H9 (cell line): ENCODE data around the gene NPY2R. TPM values are rescaled to one million over a fixed set of nuclear protein-coding genes. Genes with fewer than 3 reads are reported as not detected.

Experiments
- DNase-seq: peaks from one replicate; pipeline ENCODE4 v3.0.0-alpha.2; 2017
- H2AFZ ChIP-seq: one replicate; pipeline ENCODE4 v1.6.1; 2013; ENCODE audit warnings: mild to moderate bottlenecking, low read length, control low read depth, moderate library complexity
- H2AK5ac ChIP-seq: 2 replicates; pipeline ENCODE4 v1.6.1; 2013; ENCODE audit warnings: low read length, control low read depth, mixed read lengths; ENCODE audit not compliant: insufficient read length
- H2BK120ac ChIP-seq: one replicate; pipeline ENCODE4 v1.6.1; 2013; ENCODE audit warnings: low read depth, mild to moderate bottlenecking, low read length, control low read depth, inconsistent platforms; ENCODE audit not compliant: poor library complexity, severe bottlenecking
- H2BK12ac ChIP-seq: 2 replicates; pipeline ENCODE4 v1.6.1; 2013; ENCODE audit warnings: low read length, control low read depth, mixed read lengths, low read depth; ENCODE audit not compliant: insufficient read length
- H2BK15ac ChIP-seq: 2 replicates; pipeline ENCODE4 v1.6.1; 2013; ENCODE audit warnings: low read depth, low read length, control low read depth
- H2BK20ac ChIP-seq: one replicate; pipeline ENCODE4 v1.6.1; 2013; ENCODE audit warnings: low read depth, mild to moderate bottlenecking, low read length, control low read depth, inconsistent platforms; ENCODE audit not compliant: poor library complexity, severe bottlenecking
- H2BK5ac ChIP-seq: 2 replicates; pipeline ENCODE4 v1.6.1; 2013; ENCODE audit warnings: low read length, control low read depth, mixed read lengths; ENCODE audit not compliant: insufficient read length
- H3K14ac ChIP-seq: 2 replicates; pipeline ENCODE4 v1.6.1; 2013; ENCODE audit warnings: low read length, control low read depth; ENCODE audit not compliant: insufficient read depth
- H3K18ac ChIP-seq: 2 replicates; pipeline ENCODE4 v1.6.1; 2013; ENCODE audit warnings: low read depth, mild to moderate bottlenecking, mixed read lengths, low read length, control low read depth; ENCODE audit not compliant: insufficient read length
- H3K23ac ChIP-seq: 2 replicates; pipeline ENCODE4 v1.6.1; 2013; ENCODE audit warnings: low read length, control low read depth, mixed read lengths, low read depth; ENCODE audit not compliant: insufficient read length
- H3K23me2 ChIP-seq: 2 replicates; pipeline ENCODE4 v1.6.1; 2013; ENCODE audit warnings: low read depth, mild to moderate bottlenecking, mixed read lengths, low read length, control low read depth; ENCODE audit not compliant: insufficient read length, poor library complexity, severe bottlenecking
- H3K27ac ChIP-seq: 2 replicates; pipeline ENCODE4 v1.5.1; 2013; ENCODE audit warnings: low read length, control low read depth, mixed read lengths, low read depth; ENCODE audit not compliant: insufficient read length
- H3K27me3 ChIP-seq: 2 replicates; pipeline ENCODE4 v1.6.1; 2013; ENCODE audit warnings: low read length, control low read depth, inconsistent platforms; ENCODE audit not compliant: insufficient read depth
- H3K4ac ChIP-seq: 2 replicates; pipeline ENCODE4 v1.6.1; 2013; ENCODE audit warnings: low read depth, mild to moderate bottlenecking, control low read depth, inconsistent platforms, low read length, moderate library complexity
- H3K4me1 ChIP-seq: 2 replicates; pipeline ENCODE4 v1.6.1; 2013; ENCODE audit warnings: low read length, control low read depth, inconsistent platforms; ENCODE audit not compliant: insufficient read depth
- H3K4me2 ChIP-seq: 2 replicates; pipeline ENCODE4 v1.6.1; 2013; ENCODE audit warnings: low read length, control low read depth, mixed read lengths; ENCODE audit not compliant: insufficient read length, insufficient read depth
- H3K56ac ChIP-seq: 2 replicates; pipeline ENCODE4 v1.6.1; 2013; ENCODE audit warnings: low read depth, mild to moderate bottlenecking, mixed read lengths, low read length, control low read depth; ENCODE audit not compliant: insufficient read length
- H3K79me1 ChIP-seq: 2 replicates; pipeline ENCODE4 v1.6.1; 2013; ENCODE audit warnings: low read depth, mild to moderate bottlenecking, moderate library complexity, low read length, control low read depth, inconsistent platforms; ENCODE audit not compliant: insufficient read depth, poor library complexity, severe bottlenecking
- H3K79me2 ChIP-seq: 2 replicates; pipeline ENCODE4 v1.6.1; 2013; ENCODE audit warnings: low read length, control low read depth, inconsistent platforms; ENCODE audit not compliant: insufficient read depth
- H3K9ac ChIP-seq: 2 replicates; pipeline ENCODE4 v1.6.1; 2013; ENCODE audit warnings: low read length, control low read depth, mixed read lengths; ENCODE audit not compliant: insufficient read length; ENCODE audit errors: extremely low read depth
- H3K9me3 ChIP-seq: one replicate; pipeline ENCODE4 v1.6.1; 2013; ENCODE audit warnings: low read depth, low read length, inconsistent platforms; ENCODE audit not compliant: control insufficient read depth
- H3T11ph ChIP-seq: one replicate; pipeline ENCODE4 v1.6.1; 2013; ENCODE audit warnings: mild to moderate bottlenecking, low read length, control low read depth, inconsistent platforms
- H4K20me1 ChIP-seq: one replicate; pipeline ENCODE4 v1.6.1; 2013; ENCODE audit not compliant: control insufficient read depth, insufficient read length, insufficient read depth
- H4K5ac ChIP-seq: 2 replicates; pipeline ENCODE4 v1.6.1; 2013; ENCODE audit warnings: low read depth, mild to moderate bottlenecking, mixed read lengths, low read length, control low read depth; ENCODE audit not compliant: insufficient read length
- H4K8ac ChIP-seq: replicated peaks from 2 replicates; pipeline ENCODE4 v1.6.1; 2013; ENCODE audit warnings: low read length, control low read depth, mixed read lengths, low read depth; ENCODE audit not compliant: insufficient read length
- H4K91ac ChIP-seq: 2 replicates; pipeline ENCODE4 v1.6.1; 2013; ENCODE audit warnings: low read depth, mild to moderate bottlenecking, moderate library complexity, mixed read lengths, low read length, control low read depth; ENCODE audit not compliant: insufficient read length
- H3K27ac Mint-ChIP-seq, 3 experiments: 2 replicates in 2 of 3; 3 replicates in 1 of 3; pipeline ENCODE4 v1.8.0; 2020 to 2021; ENCODE audit warnings: mixed read lengths in 3 of 3, mild to moderate bottlenecking in 1 of 3, moderate library complexity in 1 of 3
- H3K27me3 Mint-ChIP-seq: 2 replicates; pipeline ENCODE4 v1.8.0; 2021; ENCODE audit warnings: low read depth, mild to moderate bottlenecking, moderate library complexity, mixed read lengths
- H3K36me3 Mint-ChIP-seq, 3 experiments: 2 replicates in 2 of 3; 3 replicates in 1 of 3; pipeline ENCODE4 v1.8.0; 2020 to 2021; ENCODE audit warnings: low read depth in 3 of 3, mixed read lengths in 3 of 3; ENCODE audit not compliant: insufficient read depth in 1 of 3
- H3K4me1 Mint-ChIP-seq, 2 experiments: 2 replicates each; pipeline ENCODE4 v1.8.0; 2020; ENCODE audit warnings: mixed read lengths in 2 of 2
- H3K4me3 Mint-ChIP-seq, 2 experiments: 2 replicates in 1 of 2; 3 replicates in 1 of 2; pipeline ENCODE4 v1.8.0; 2020 to 2021; ENCODE audit warnings: mild to moderate bottlenecking in 2 of 2, mixed read lengths in 2 of 2, moderate library complexity in 1 of 2
- H3K9me3 Mint-ChIP-seq, 2 experiments: 2 replicates in 1 of 2; 3 replicates in 1 of 2; pipeline ENCODE4 v1.8.0; 2020; ENCODE audit warnings: mild to moderate bottlenecking in 2 of 2, mixed read lengths in 2 of 2, moderate library complexity in 1 of 2
- WGBS: extraction: QIAGEN DNeasy Blood & Tissue Kit; methylation state at CpG from one replicate; pipeline ENCODE4 v1.1.7; 2013; ENCODE audit warnings: missing lambda C conversion rate, low lambda C conversion rate, mixed read lengths; ENCODE audit not compliant: insufficient read length; ENCODE audit errors: extremely low coverage; 5-methylcytosine and 5-hydroxymethylcytosine counted together
- total RNA-seq: library from RNA; stranded (reverse); gene quantifications from 2 replicates; pipeline ENCODE4 v1.2.1, GENCODE V29; 2021
- TF ChIP-seq, protein P1 (sequence below): fragments of 200-600 bp; sonication (generic); conservative IDR thresholded peaks from 3 replicates; pipeline ENCODE4 v1.8.0; 2021; ENCODE audit warnings: antibody characterized with exemption, mild to moderate bottlenecking

Gene NPY2R
- total RNA-seq, 1 experiment from 2014 or later, result 0.09 TPM

DNA sequence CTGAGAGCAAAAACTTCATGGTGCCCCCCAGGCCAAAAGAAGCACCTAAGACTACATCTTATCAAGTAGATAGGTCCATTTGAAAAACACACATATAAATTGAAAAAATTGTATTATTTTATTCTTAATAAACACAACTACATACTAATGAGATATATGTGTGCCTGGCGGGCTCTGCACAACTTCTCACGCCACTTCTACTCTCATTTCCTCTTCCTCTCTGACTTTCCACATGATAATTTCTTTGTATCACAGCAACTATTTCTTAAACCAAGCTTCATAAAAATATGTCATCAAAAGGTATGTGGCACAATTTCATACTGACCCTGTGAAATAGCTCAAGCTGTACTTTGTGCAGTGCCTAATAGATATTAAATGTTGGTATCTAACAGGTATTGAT, 10.7 kb upstream of the NPY2R start:
- Histone ChIP-seq H2BK20ac (no peak overlapping the region), H3K4me2 (no peak overlapping the region), H4K20me1 (no peaks in the 10 kb centered on the region), H4K5ac (no peak overlapping the region), H2BK15ac (no peak overlapping the region), H2BK5ac (no peak overlapping the region), H2AFZ (no peak overlapping the region), H3K56ac (no peak overlapping the region), H4K8ac (no peak overlapping the region), H3K79me1 (no peaks in the 10 kb centered on the region), H3K79me2 (no peaks in the 10 kb centered on the region), H4K91ac (no peak overlapping the region), H2BK120ac (no peak overlapping the region), H3K4ac (no peak overlapping the region), H3K9me3 (no peaks in the 10 kb centered on the region), H2BK12ac (no peak overlapping the region), H3K23ac (no peak overlapping the region), H3K14ac (no peak overlapping the region), H3K27ac (no peak overlapping the region), H2AK5ac (no peak overlapping the region), H3T11ph (no peak overlapping the region), H3K27me3 (no peaks in the 10 kb centered on the region), H3K4me1 (no peaks in the 10 kb centered on the region), H3K18ac (no peak overlapping the region), H3K9ac (no peak overlapping the region), H3K23me2 (no peaks in the 10 kb centered on the region)
- DNase-seq, result no peak
- peaks cover 2% of the 10 kb centered on the region; the same call in 1 of the 2 replicates for H3K27me3 Mint-ChIP-seq
- TF ChIP-seq, protein P1, sequence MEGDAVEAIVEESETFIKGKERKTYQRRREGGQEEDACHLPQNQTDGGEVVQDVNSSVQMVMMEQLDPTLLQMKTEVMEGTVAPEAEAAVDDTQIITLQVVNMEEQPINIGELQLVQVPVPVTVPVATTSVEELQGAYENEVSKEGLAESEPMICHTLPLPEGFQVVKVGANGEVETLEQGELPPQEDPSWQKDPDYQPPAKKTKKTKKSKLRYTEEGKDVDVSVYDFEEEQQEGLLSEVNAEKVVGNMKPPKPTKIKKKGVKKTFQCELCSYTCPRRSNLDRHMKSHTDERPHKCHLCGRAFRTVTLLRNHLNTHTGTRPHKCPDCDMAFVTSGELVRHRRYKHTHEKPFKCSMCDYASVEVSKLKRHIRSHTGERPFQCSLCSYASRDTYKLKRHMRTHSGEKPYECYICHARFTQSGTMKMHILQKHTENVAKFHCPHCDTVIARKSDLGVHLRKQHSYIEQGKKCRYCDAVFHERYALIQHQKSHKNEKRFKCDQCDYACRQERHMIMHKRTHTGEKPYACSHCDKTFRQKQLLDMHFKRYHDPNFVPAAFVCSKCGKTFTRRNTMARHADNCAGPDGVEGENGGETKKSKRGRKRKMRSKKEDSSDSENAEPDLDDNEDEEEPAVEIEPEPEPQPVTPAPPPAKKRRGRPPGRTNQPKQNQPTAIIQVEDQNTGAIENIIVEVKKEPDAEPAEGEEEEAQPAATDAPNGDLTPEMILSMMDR, result no peak
- H3K4me3 Mint-ChIP-seq, result no peak overlapping the region
- WGBS, result no CpG with 5 or more reads among the region's 2 CpGs
- peaks cover under 1 to 1% of the 10 kb centered on the region in 2 experiments; a peak in 3 of 4 replicates for H3K4me1 Mint-ChIP-seq
- no peak overlapping the region for H3K27ac Mint-ChIP-seq
- H3K36me3 Mint-ChIP-seq, result no peaks in the 10 kb centered on the region; a peak in 1 of 7 replicates
- no peaks in the 10 kb centered on the region; a peak in 1 of 5 replicates for H3K9me3 Mint-ChIP-seq
